Cardiac fibroblast (primary cell): ENCODE data around the gene SERINC5.
"Not testable (repeated sequence)": the region's sequence is repeated elsewhere in the genome, so short reads cannot be mapped to it uniquely, and the experiment has no call there.

Source experiments
- DNase-seq, 2 donors: peaks; one replicate each; pipeline versions ENCODE4 v3.0.0 to v3.0.0-alpha.2; 2010; ENCODE audit warnings: low read depth in 2 of 2
- H3K4me3 ChIP-seq, 2 donors: replicated peaks in 1 of 2; 1 replicate in 1 of 2; 2 replicates in 1 of 2; pipeline ENCODE4 v1.5.1; 2011; ENCODE audit warnings: low read depth in 2 of 2, low read length in 2 of 2, mild to moderate bottlenecking in 2 of 2, moderate library complexity in 1 of 2
- CTCF ChIP-seq: IDR thresholded peaks from one replicate; pipeline ENCODE4 v1.5.1; 2011; ENCODE audit warnings: low read depth, mild to moderate bottlenecking, low read length, inconsistent platforms

Gene SERINC5

GRCh38 chr5:80139466-80139972 is 116.3 kb downstream of the SERINC5 start:
- no peak for DNase-seq
- TF ChIP-seq CTCF, result no peak
- no peak overlapping the region for H3K4me3 ChIP-seq

- TF ChIP-seq CTCF, result no peak
- no peak for DNase-seq
- H3K4me3 ChIP-seq, result no peak overlapping the region
Observed at GRCh38 chr5:80138486-80138885, 117.4 kb downstream of the SERINC5 start.

- not testable (repeated sequence) for H3K4me3 ChIP-seq, DNase-seq
Observed at GRCh38 chr5:80136798-80137197, 119.0 kb downstream of the SERINC5 start.

GRCh38 chr5:80134876-80135275 is 121.0 kb downstream of the SERINC5 start:
- no peak overlapping the region for H3K4me3 ChIP-seq
- TF ChIP-seq CTCF, result no peak
- DNase-seq, result peak in 1 of 2 donors; percentile 32

GRCh38 chr5:80129146-80129545 is 126.7 kb downstream of the SERINC5 start:
- H3K4me3 ChIP-seq, result no peak overlapping the region
- no peak for TF ChIP-seq CTCF
- no peak for DNase-seq

GRCh38 chr5:80128141-80128540 is 127.7 kb downstream of the SERINC5 start:
- no peak overlapping the region for H3K4me3 ChIP-seq
- no peak for TF ChIP-seq CTCF
- DNase-seq, result peak in 1 of 2 donors; percentile 33

- TF ChIP-seq CTCF, result no peak
- H3K4me3 ChIP-seq, result no peak overlapping the region
- peak in 1 of 2 donors; percentile 10 for DNase-seq
Observed at GRCh38 chr5:80127116-80127552, 128.7 kb downstream of the SERINC5 start.
